GM12873 (cell line): ENCODE data around the gene DDX54.

Source experiments
- CTCF ChIP-seq: IDR thresholded peaks from 2 replicates; pipeline ENCODE4 v1.5.1; 2012; ENCODE audit warnings: low read depth, mild to moderate bottlenecking, moderate library complexity, low read length, control low read depth; ENCODE audit not compliant: insufficient read depth; ENCODE audit errors: missing control alignments

The DDX54 gene

GRCh38 chr12:113183030-113183589 is 2.2 kb downstream of the DDX54 start:
- no peak for TF ChIP-seq CTCF

- TF ChIP-seq CTCF, result no peak
Observed at GRCh38 chr12:113181975-113182374, 3.3 kb downstream of the DDX54 start.

- no peak for TF ChIP-seq CTCF
Observed at GRCh38 chr12:113180333-113180732, 4.9 kb downstream of the DDX54 start.

GRCh38 chr12:113179023-113179422 is 6.3 kb downstream of the DDX54 start:
- no peak for TF ChIP-seq CTCF

- peak; percentile 96 for TF ChIP-seq CTCF
Observed at GRCh38 chr12:113174461-113175384, 10.6 kb downstream of the DDX54 start.

- no peak for TF ChIP-seq CTCF
Observed at GRCh38 chr12:113173081-113173698, 12.1 kb downstream of the DDX54 start.

- TF ChIP-seq CTCF, result no peak
Observed at GRCh38 chr12:113172185-113172584, 13.1 kb downstream of the DDX54 start.
